LNCaP clone FGC (cell line): ENCODE measurements around the gene C16orf54.
A peak's percentile ranks its signal among the peaks of the same experiment; 100 is the strongest.
"Not testable (repeated sequence)": the region's sequence is repeated elsewhere in the genome, so short reads cannot be mapped to it uniquely, and the experiment has no call there.

ENCODE experiments used
- DNase-seq: peaks from one replicate; pipeline ENCODE4 v3.0.0-alpha.2; 2011; ENCODE audit warnings: low read depth
- H3K4me3 ChIP-seq: 2 replicates; pipeline ENCODE4 v1.5.1; 2011; ENCODE audit warnings: mild to moderate bottlenecking, low read depth, low read length, control low read depth
- TF ChIP-seq, protein P1 (sequence below): IDR thresholded peaks from 2 replicates; pipeline ENCODE4 v1.5.1; 2012; ENCODE audit warnings: mild to moderate bottlenecking; ENCODE audit not compliant: control insufficient read depth, insufficient read depth; ENCODE audit errors: extremely low read depth

C16orf54 gene

DNA sequence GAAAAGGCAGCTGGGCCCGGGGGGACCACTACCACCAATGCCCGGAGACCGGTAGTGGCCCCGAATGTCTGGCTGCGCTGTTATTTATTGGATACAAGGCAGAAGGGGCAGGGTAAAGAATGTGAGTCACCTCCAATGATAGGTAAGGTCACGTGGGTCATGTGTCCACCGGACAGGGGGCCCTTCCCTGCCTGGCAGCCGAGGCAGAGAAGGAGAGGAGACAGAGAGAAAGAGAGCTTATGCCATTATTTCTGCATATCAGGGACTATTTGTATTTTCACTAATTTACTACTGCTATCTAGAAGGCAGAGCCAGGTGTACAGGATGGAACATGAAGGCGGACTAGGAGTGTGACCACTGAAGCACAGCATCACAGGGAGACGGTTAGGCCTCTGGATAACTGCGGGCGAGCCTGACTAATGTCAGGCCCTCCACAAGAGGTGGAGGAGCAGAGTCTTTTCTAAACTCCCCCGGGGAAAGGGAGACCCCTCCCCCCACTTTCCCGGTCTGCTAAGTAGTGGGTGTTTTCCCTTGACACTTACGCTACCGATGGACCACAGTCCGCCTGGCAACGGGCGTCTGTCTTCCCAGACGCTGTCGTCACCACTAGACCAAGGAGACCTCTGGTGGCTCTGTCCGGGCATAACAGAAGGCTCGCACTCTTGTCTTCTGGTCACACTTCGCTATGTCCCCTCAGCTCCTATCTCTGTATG is 24.5 kb downstream of the C16orf54 start:
- TF ChIP-seq, protein P1, sequence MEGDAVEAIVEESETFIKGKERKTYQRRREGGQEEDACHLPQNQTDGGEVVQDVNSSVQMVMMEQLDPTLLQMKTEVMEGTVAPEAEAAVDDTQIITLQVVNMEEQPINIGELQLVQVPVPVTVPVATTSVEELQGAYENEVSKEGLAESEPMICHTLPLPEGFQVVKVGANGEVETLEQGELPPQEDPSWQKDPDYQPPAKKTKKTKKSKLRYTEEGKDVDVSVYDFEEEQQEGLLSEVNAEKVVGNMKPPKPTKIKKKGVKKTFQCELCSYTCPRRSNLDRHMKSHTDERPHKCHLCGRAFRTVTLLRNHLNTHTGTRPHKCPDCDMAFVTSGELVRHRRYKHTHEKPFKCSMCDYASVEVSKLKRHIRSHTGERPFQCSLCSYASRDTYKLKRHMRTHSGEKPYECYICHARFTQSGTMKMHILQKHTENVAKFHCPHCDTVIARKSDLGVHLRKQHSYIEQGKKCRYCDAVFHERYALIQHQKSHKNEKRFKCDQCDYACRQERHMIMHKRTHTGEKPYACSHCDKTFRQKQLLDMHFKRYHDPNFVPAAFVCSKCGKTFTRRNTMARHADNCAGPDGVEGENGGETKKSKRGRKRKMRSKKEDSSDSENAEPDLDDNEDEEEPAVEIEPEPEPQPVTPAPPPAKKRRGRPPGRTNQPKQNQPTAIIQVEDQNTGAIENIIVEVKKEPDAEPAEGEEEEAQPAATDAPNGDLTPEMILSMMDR: peak; percentile 64
- DNase-seq: peak; percentile 28
- not testable (repeated sequence) for H3K4me3 ChIP-seq

DNA sequence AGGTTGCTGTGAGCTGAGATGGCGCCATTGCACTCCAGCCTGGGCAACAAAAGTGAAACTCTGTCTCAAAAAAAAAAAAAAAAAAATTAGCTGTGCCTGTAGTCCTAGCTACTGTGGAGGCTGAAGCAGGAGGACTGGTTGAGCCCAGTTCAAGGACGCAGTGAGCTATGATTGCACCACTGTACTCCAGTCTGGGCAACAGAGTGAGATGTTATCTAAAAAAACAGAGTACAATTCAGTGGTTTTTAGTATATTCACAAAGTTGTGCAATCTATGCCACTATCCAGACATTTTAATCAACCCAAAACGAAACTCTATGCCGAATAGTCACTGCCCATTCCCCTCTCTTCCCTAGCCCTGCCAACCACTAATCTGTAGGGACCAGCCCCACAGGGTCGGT is 25.1 kb downstream of the C16orf54 start:
- H3K4me3 ChIP-seq: no peak overlapping the region
- no peak for DNase-seq
- TF ChIP-seq, protein P1: no peak

DNA sequence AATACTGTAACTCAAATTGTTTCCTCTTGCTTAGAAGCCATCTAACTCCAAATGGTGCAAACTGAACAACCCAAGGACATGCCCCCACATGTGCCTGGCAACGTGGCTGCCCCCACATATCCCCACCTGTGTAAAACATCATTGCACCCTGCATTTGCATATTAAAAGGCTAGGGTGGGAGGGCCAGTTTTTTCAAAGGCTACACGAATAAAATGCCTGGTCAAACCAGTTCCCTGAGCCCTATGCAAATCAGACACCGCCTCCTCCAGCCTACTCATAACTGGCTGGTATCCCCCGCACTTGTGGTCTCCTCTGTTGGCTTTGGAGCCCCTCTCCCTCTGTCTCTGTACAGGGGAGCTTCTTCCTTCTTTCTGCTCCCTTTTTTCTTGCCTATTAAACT is 26.7 kb downstream of the C16orf54 start:
- TF ChIP-seq, protein P1: no peak
- no peak overlapping the region for H3K4me3 ChIP-seq
- no peak for DNase-seq

DNA sequence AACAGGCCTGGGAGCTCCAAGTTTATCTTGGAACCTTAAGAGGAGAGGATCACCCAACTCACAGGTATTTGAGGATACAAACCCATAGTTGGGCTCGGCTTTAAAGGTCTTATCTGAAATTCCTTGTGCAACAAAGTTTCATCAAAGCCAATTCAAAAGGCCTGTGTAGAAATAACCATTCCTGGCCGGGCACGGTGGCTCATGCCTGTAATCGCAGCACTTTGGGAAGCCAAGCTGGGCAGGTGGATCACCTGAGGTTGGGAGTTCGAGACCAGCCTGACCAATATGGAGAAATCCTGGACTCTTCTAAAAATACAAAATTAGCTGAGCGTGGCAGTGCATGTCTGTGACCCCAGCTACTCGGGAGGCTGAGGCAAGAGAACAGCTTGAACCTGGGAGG is 28.7 kb downstream of the C16orf54 start:
- DNase-seq: no peak
- TF ChIP-seq, protein P1: no peak

DNA sequence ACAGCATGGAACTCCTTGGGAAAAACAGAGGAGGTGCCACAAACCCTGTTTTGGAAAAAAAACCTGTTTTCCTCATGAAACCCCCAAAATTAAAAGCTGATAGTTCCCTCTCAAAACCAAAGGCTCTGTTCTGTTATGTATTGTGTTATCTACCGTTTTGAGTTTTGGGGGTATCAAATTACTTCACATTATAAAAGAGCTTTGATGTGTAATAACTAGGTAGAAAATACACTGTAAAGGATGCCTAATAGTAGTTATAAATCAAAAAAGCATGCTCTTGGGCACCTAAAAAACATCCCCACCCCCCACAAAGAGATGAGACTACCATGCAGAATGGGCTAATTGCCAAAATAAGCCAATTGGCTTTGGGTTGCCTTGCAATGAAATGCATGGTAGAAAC is 30.8 kb downstream of the C16orf54 start:
- no peak for DNase-seq
- no peak overlapping the region for H3K4me3 ChIP-seq
- TF ChIP-seq, protein P1: no peak

More for the DNA sequence above, 28.7 kb downstream of the C16orf54 start:
- H3K4me3 ChIP-seq: no peak overlapping the region

DNA sequence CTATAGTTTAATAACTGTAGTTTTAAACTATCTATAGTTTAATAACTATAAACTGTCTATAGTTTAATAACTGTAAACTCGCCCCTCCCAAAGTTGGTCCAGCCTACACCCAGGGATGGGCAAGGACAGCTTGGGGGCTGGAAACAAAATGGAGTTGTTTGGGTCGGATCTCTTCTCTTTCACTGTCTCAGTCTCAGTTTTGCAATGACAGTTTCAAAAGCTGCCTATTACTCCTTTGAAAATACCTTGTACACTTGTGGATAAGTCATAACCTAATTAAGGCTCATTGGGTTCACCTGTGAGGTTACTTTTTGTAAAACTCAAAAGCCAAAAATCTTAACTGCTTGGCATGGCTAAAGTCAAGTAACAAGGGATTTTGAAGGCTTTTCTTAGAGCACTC is 31.4 kb downstream of the C16orf54 start:
- TF ChIP-seq, protein P1: no peak
- no peak overlapping the region for H3K4me3 ChIP-seq
- no peak for DNase-seq

DNA sequence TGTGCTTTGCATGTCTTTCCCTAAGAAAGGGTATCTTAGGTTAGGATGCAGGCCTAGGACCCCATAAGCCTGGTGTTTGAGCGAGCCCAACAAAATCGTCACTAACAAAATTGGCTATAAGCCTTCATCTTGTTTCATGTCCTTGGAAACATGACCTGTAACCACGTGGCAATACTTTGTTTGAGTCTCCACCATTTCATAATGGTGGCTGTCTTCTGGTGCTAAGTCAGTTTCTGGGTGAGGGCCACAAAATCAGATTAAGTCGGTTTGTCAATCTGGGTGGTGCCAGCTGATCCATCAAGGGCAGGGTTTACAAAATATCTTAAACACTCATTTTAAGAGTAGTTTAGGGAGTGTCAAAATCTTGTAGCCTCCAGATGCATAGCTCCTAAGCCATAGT is 33.0 kb downstream of the C16orf54 start:
- H3K4me3 ChIP-seq: no peak overlapping the region
- TF ChIP-seq, protein P1: no peak
- DNase-seq: no peak
